ENCODE measurements around the gene QPRT. TPM values are rescaled to one million over a fixed set of nuclear protein-coding genes. Genes with fewer than 3 reads are reported as not detected.
A peak's percentile ranks its signal among the peaks of the same experiment; 100 is the strongest.
"Not testable (repeated sequence)": the region's sequence is repeated elsewhere in the genome, so short reads cannot be mapped to it uniquely, and the experiment has no call there.

The QPRT gene
- total RNA-seq, 3 donors from 2014 or later (not counting 1 experiment from before 2014, with no cell fraction given) = 2.5 to 6.3 (median 4.7) TPM

DNA sequence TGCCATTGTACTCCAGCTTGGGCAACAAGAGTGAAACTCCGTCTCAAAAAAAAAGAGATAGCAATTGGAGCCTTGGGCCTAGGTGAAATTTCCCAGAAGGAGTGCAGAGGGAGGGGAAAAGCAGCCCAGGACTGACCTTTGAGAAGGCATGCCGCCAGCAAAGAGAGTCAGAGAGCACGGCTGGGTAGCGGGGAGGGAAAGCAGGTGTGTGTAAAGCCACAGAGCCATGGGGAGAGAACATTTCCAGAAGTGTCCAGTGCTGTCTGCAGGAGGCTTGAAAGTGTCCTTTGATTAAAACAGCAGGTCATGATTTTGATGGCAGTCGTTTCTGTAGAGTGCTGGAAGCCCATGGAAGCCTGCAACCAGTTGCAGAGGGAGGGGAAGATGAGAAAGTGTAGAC, 58.7 kb downstream of the QPRT start:
- peak overlapping the region; percentile 69 for H3K27ac ChIP-seq (ENCODE audit: low read length)
- 93% methylated on average over 5 of the region's 5 CpGs for WGBS (ENCODE audit: insufficient coverage)
- Mint-ChIP-seq H3K36me3 (no peaks in the 10 kb centered on the region), H3K27me3 (ENCODE audit: low read depth in 2 of 2) (no peaks in the 10 kb centered on the region), H3K4me3 (peak overlapping the region; percentile 57), H3K27ac (peak overlapping the region; percentile 99), H3K4me1 (peaks cover 77 to 85% of the 10 kb centered on the region in 2 donors), H3K9me3 (no peaks in the 10 kb centered on the region)
- intact Hi-C loops (cut with micrococcal nuclease) = loop anchor here (1.0 to 2.0 kb wide), 2 partner anchors 9 to 35 kb away; no protein-coding TSS in a partner anchor
- no peak overlapping the region for H3K4me3 ChIP-seq (ENCODE audit: low read length)
- H3K9me3 ChIP-seq (ENCODE audit: control insufficient read depth, insufficient read depth, low read length) = no peaks in the 10 kb centered on the region
- DNase-seq = no peak
- TF ChIP-seq, protein P1, sequence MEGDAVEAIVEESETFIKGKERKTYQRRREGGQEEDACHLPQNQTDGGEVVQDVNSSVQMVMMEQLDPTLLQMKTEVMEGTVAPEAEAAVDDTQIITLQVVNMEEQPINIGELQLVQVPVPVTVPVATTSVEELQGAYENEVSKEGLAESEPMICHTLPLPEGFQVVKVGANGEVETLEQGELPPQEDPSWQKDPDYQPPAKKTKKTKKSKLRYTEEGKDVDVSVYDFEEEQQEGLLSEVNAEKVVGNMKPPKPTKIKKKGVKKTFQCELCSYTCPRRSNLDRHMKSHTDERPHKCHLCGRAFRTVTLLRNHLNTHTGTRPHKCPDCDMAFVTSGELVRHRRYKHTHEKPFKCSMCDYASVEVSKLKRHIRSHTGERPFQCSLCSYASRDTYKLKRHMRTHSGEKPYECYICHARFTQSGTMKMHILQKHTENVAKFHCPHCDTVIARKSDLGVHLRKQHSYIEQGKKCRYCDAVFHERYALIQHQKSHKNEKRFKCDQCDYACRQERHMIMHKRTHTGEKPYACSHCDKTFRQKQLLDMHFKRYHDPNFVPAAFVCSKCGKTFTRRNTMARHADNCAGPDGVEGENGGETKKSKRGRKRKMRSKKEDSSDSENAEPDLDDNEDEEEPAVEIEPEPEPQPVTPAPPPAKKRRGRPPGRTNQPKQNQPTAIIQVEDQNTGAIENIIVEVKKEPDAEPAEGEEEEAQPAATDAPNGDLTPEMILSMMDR (IDR thresholded peaks at IDR 0.05) = no peak
- H3K27me3 ChIP-seq (ENCODE audit: control insufficient read depth, insufficient read depth, low read length) = no peaks in the 10 kb centered on the region
- peaks cover 71% of the 10 kb centered on the region for H3K4me1 ChIP-seq (ENCODE audit: control insufficient read depth, insufficient read depth, low read length)
- ATAC-seq = no peak
- peaks cover 16% of the 10 kb centered on the region for H3K36me3 ChIP-seq (ENCODE audit: control insufficient read depth, insufficient read depth, low read length)

- TF ChIP-seq, protein P1 (IDR thresholded peaks at IDR 0.05) = no peak
- peak; percentile 89 to 96 (median 92) for ATAC-seq
These were observed 59.5 kb downstream of the QPRT start for GRCh38 chr16:29738514-29738913.

GRCh38 chr16:29739927-29740629, 61.1 kb downstream of the QPRT start:
- Histone ChIP-seq H3K4me1 (ENCODE audit: control insufficient read depth, insufficient read depth, low read length) (peaks cover 78% of the 10 kb centered on the region), H3K36me3 (ENCODE audit: control insufficient read depth, insufficient read depth, low read length) (peaks cover 36% of the 10 kb centered on the region), H3K27ac (ENCODE audit: low read length) (peak overlapping the region; percentile 84)
- Mint-ChIP-seq H3K4me1 (peaks cover 78 to 91% of the 10 kb centered on the region in 2 donors), H3K27ac (peak overlapping the region; percentile 99), H3K4me3 (peak overlapping the region; percentile 3)
- H3K27me3 ChIP-seq (ENCODE audit: control insufficient read depth, insufficient read depth, low read length); H3K27me3 Mint-ChIP-seq (ENCODE audit: low read depth in 2 of 2); DNase-seq; H3K9me3 ChIP-seq (ENCODE audit: control insufficient read depth, insufficient read depth, low read length); H3K4me3 ChIP-seq (ENCODE audit: low read length); ATAC-seq; H3K9me3 Mint-ChIP-seq; H3K36me3 Mint-ChIP-seq: not testable (repeated sequence)
- intact Hi-C loops (cut with micrococcal nuclease) = loop anchor here (2.0 to 10.0 kb wide), 2 partner anchors 37 to 75 kb away; partner anchors contain the start of gene SPN
- WGBS (ENCODE audit: insufficient coverage) = 97% methylated on average over 5 of the region's 6 CpGs

More at GRCh38 chr16:29738514-29738913, 59.5 kb downstream of the QPRT start:
- H3K27ac ChIP-seq (ENCODE audit: low read length) = peak overlapping the region; percentile 84
- intact Hi-C loops (cut with micrococcal nuclease) = loop anchor here (1.0 to 2.0 kb wide), 2 partner anchors 8 to 36 kb away; no protein-coding TSS in a partner anchor
- Mint-ChIP-seq H3K4me3 (peak overlapping the region; percentile 57), H3K9me3 (no peaks in the 10 kb centered on the region), H3K4me1 (peaks cover 73 to 85% of the 10 kb centered on the region in 2 donors), H3K27me3 (ENCODE audit: low read depth in 2 of 2) (no peaks in the 10 kb centered on the region), H3K36me3 (no peaks in the 10 kb centered on the region), H3K27ac (peak overlapping the region; percentile 99)
- no peak overlapping the region for H3K4me3 ChIP-seq (ENCODE audit: low read length)
- H3K36me3 ChIP-seq (ENCODE audit: control insufficient read depth, insufficient read depth, low read length) = peaks cover 24% of the 10 kb centered on the region
- peak; percentile 31 to 90 for DNase-seq
- H3K9me3 ChIP-seq (ENCODE audit: control insufficient read depth, insufficient read depth, low read length) = no peaks in the 10 kb centered on the region
- 0% methylated on average over 1 of the region's 2 CpGs for WGBS (ENCODE audit: insufficient coverage)
- H3K4me1 ChIP-seq (ENCODE audit: control insufficient read depth, insufficient read depth, low read length) = peaks cover 72% of the 10 kb centered on the region
- H3K27me3 ChIP-seq (ENCODE audit: control insufficient read depth, insufficient read depth, low read length) = no peaks in the 10 kb centered on the region

GRCh38 chr16:29740630-29741015, 61.6 kb downstream of the QPRT start:
- 79% methylated on average over 10 of the region's 11 CpGs for WGBS (ENCODE audit: insufficient coverage)
- Histone ChIP-seq H3K27ac (ENCODE audit: low read length) (peak overlapping the region; percentile 10), H3K36me3 (ENCODE audit: control insufficient read depth, insufficient read depth, low read length) (peaks cover 36% of the 10 kb centered on the region), H3K4me1 (ENCODE audit: control insufficient read depth, insufficient read depth, low read length) (peaks cover 82% of the 10 kb centered on the region)
- H3K4me3 Mint-ChIP-seq = peak overlapping the region; percentile 25
- H3K27me3 ChIP-seq (ENCODE audit: control insufficient read depth, insufficient read depth, low read length); H3K9me3 Mint-ChIP-seq; H3K36me3 Mint-ChIP-seq; H3K4me3 ChIP-seq (ENCODE audit: low read length); H3K9me3 ChIP-seq (ENCODE audit: control insufficient read depth, insufficient read depth, low read length); H3K27me3 Mint-ChIP-seq (ENCODE audit: low read depth in 2 of 2); DNase-seq; ATAC-seq: not testable (repeated sequence)
- H3K4me1 Mint-ChIP-seq = peaks cover 77 to 95% of the 10 kb centered on the region in 2 donors
- intact Hi-C loops (cut with micrococcal nuclease) = loop anchor here (10.0 kb wide), 1 partner anchor 76 kb away; the partner anchor contains the start of gene SPN
- H3K27ac Mint-ChIP-seq = peak overlapping the region; percentile 99
